Activated CD8-positive, alpha-beta T cell treated with anti-CD3 and anti-CD28 coated beads for 36 hours (primary cell): ENCODE measurements around the gene RICTOR. TPM values are rescaled to one million over a fixed set of nuclear protein-coding genes. Genes with fewer than 3 reads are reported as not detected.

Experiments used
- ATAC-seq: fragments of 200-7000 bp; cut with Tn5 transposase; one replicate; pipeline ENCODE4 v1.10.0; 2021; ENCODE audit warnings: mild to moderate bottlenecking, moderate library complexity
- CTCF ChIA-PET: fragments of 350-600 bp; sonication (Branson Sonifier 250); formaldehyde crosslinking; loops from one replicate; lab custom pipeline; 2021; ENCODE audit warnings: antibody characterized with exemption; lab: Charles Lee
- POLR2A ChIA-PET: fragments of 350-600 bp; sonication (Branson Sonifier 250); formaldehyde crosslinking; loops from one replicate; lab custom pipeline; 2021; ENCODE audit warnings: antibody characterized with exemption; lab: Charles Lee
- DNase-seq: peaks from one replicate; pipeline ENCODE4 v3.0.0-alpha.2; 2020
- H3K27ac Mint-ChIP-seq: one replicate; pipeline ENCODE4 v1.8.0; 2021; ENCODE audit warnings: mild to moderate bottlenecking, mixed read lengths
- H3K27me3 Mint-ChIP-seq: one replicate; pipeline ENCODE4 v1.8.0; 2021; ENCODE audit warnings: mixed read lengths
- H3K36me3 Mint-ChIP-seq: one replicate; pipeline ENCODE4 v1.8.0; 2021; ENCODE audit warnings: low read depth, mixed read lengths
- H3K4me1 Mint-ChIP-seq: one replicate; pipeline ENCODE4 v1.8.0; 2021; ENCODE audit warnings: low read depth, mixed read lengths
- H3K4me3 Mint-ChIP-seq: one replicate; pipeline ENCODE4 v1.8.0; 2021; ENCODE audit warnings: mild to moderate bottlenecking, moderate library complexity, mixed read lengths
- H3K9me3 Mint-ChIP-seq: one replicate; pipeline ENCODE4 v1.8.0; 2021; ENCODE audit warnings: mixed read lengths
- intact Hi-C: fragments of 100-400 bp; cut with micrococcal nuclease; formaldehyde crosslinking; loops from one replicate; pipeline ENCODE4 v1.10.0; 2022
- total RNA-seq, 2 experiments: library from RNA; stranded (reverse); gene quantifications; one replicate each; pipeline ENCODE4 v1.2.3, GENCODE V29; 2021
- TF ChIP-seq, protein P1 (sequence below): fragments of 200-600 bp; IDR thresholded peaks from one replicate; pipeline ENCODE4 v1.8.0; 2022; ENCODE audit warnings: antibody characterized with exemption, mild to moderate bottlenecking

Gene RICTOR
- total RNA-seq, 2 experiments from 2014 or later: 23.9 to 26.1 TPM

DNA sequence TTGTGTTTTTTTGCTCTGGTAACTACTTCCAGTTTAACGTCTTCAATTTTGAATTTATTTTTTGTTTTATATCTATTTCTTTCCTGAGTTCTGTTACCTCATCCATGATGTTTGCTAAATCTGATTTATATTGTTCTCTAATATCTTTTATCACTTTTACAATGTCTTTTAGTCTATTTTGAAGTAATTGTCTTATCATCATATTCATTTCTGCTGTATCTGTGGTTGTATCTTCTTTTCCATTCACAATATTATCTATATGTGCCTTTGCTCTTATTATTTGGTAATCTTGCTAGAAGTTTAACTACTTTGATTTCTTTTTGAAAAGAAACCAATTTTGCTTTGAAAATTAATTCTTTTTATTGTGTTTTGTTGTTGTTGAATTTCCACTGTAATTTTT is 184.8 kb downstream of the RICTOR start:
- Mint-ChIP-seq H3K36me3 (no peaks in the 10 kb centered on the region), H3K27ac (no peak overlapping the region), H3K27me3 (peaks cover 23% of the 10 kb centered on the region), H3K4me1 (no peaks in the 10 kb centered on the region), H3K4me3 (no peak overlapping the region), H3K9me3 (peaks cover 6% of the 10 kb centered on the region)
- no peak for ATAC-seq
- ChIA-PET CTCF (interaction anchor here (1.0 kb wide), 1 partner anchor 33 kb away, joined by 4 read pairs; no protein-coding TSS in a partner anchor), POLR2A (no interaction called here)
- DNase-seq: no peak
- intact Hi-C loops: no loop called here
- TF ChIP-seq, protein P1, sequence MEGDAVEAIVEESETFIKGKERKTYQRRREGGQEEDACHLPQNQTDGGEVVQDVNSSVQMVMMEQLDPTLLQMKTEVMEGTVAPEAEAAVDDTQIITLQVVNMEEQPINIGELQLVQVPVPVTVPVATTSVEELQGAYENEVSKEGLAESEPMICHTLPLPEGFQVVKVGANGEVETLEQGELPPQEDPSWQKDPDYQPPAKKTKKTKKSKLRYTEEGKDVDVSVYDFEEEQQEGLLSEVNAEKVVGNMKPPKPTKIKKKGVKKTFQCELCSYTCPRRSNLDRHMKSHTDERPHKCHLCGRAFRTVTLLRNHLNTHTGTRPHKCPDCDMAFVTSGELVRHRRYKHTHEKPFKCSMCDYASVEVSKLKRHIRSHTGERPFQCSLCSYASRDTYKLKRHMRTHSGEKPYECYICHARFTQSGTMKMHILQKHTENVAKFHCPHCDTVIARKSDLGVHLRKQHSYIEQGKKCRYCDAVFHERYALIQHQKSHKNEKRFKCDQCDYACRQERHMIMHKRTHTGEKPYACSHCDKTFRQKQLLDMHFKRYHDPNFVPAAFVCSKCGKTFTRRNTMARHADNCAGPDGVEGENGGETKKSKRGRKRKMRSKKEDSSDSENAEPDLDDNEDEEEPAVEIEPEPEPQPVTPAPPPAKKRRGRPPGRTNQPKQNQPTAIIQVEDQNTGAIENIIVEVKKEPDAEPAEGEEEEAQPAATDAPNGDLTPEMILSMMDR: no peak

DNA sequence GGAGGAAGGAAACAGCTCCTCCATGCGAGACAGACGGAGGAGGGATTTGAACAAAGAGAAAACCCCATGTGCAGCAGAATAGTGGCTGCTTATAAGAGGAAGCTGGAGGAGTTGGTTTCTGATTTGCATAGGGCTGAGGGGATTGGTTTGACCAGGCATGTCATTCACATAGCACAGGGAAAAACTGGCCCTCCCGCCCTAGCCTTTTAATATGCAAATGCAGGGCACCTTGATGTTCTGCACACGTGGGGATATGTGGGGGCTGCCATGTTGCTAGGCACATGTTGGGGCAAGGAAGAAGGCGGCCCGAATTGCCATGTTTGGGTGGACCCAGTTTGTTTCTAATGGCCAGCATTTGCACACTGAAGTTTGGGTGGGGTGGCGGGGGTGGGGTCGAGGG is 186.2 kb downstream of the RICTOR start:
- H3K4me3 Mint-ChIP-seq: no peak overlapping the region
- H3K9me3 Mint-ChIP-seq: no peaks in the 10 kb centered on the region
- ChIA-PET POLR2A (no interaction called here), CTCF (no interaction called here)
- no peaks in the 10 kb centered on the region for H3K36me3 Mint-ChIP-seq
- TF ChIP-seq, protein P1: no peak
- DNase-seq (no peak), ATAC-seq (no peak)
- H3K27ac Mint-ChIP-seq: no peak overlapping the region
- intact Hi-C loops: no loop called here
- no peaks in the 10 kb centered on the region for H3K4me1 Mint-ChIP-seq
- H3K27me3 Mint-ChIP-seq: peaks cover 21% of the 10 kb centered on the region

Other genes starting within 250 kb of the RICTOR start
- gene OSMR, start 228.4 kb downstream of the RICTOR start, total RNA-seq: not detected
- 10 to 100 TPM; 82.8 to 83.0 TPM for gene FYB1, start 145.2 kb upstream of the RICTOR start, total RNA-seq